ENCODE data around the gene KIF6. TPM values are rescaled to one million over a fixed set of nuclear protein-coding genes. Genes with fewer than 3 reads are reported as not detected.

Gene KIF6, protein sequence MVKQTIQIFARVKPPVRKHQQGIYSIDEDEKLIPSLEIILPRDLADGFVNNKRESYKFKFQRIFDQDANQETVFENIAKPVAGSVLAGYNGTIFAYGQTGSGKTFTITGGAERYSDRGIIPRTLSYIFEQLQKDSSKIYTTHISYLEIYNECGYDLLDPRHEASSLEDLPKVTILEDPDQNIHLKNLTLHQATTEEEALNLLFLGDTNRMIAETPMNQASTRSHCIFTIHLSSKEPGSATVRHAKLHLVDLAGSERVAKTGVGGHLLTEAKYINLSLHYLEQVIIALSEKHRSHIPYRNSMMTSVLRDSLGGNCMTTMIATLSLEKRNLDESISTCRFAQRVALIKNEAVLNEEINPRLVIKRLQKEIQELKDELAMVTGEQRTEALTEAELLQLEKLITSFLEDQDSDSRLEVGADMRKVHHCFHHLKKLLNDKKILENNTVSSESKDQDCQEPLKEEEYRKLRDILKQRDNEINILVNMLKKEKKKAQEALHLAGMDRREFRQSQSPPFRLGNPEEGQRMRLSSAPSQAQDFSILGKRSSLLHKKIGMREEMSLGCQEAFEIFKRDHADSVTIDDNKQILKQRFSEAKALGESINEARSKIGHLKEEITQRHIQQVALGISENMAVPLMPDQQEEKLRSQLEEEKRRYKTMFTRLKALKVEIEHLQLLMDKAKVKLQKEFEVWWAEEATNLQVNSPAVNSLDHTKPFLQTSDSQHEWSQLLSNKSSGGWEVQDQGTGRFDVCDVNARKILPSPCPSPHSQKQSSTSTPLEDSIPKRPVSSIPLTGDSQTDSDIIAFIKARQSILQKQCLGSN
- polyA plus RNA-seq (0.09 to 0.14 TPM in 2 of 3 replicates, not detected in the other), polyA minus RNA-seq (0.10 TPM in 1 of 3 replicates, not detected in the others)
- not detected for polyA plus RNA-seq (2011; ENCODE audit: low read depth)
- 0.10 and 0.11 TPM in 2 replicates for polyA plus RNA-seq (2011; cell fraction: cytosol; rRNA removed)
- 0.10 and 0.19 TPM in 2 replicates for polyA plus RNA-seq (2011; cell fraction: nucleus; rRNA removed)
- not detected in 2 replicates for polyA plus RNA-seq (2012; ENCODE audit: low replicate concordance)
- not detected for polyA minus RNA-seq (2011; cell fraction: cytosol; rRNA and poly(A)+ RNA removed)
- not detected in 2 replicates for polyA minus RNA-seq (2011; cell fraction: nucleus; rRNA and poly(A)+ RNA removed)

- no peak for FAIRE-seq
- dilution Hi-C loops (cut with MboI; ENCODE audit: extremely low pct_ligation_motif_present, low sequenced_read_pairs) = no loop called here
- no peak for TF ChIP-seq EZH2 (IDR thresholded peaks at IDR 0.05; ENCODE audit: low read length)
- TF ChIP-seq, protein P1, sequence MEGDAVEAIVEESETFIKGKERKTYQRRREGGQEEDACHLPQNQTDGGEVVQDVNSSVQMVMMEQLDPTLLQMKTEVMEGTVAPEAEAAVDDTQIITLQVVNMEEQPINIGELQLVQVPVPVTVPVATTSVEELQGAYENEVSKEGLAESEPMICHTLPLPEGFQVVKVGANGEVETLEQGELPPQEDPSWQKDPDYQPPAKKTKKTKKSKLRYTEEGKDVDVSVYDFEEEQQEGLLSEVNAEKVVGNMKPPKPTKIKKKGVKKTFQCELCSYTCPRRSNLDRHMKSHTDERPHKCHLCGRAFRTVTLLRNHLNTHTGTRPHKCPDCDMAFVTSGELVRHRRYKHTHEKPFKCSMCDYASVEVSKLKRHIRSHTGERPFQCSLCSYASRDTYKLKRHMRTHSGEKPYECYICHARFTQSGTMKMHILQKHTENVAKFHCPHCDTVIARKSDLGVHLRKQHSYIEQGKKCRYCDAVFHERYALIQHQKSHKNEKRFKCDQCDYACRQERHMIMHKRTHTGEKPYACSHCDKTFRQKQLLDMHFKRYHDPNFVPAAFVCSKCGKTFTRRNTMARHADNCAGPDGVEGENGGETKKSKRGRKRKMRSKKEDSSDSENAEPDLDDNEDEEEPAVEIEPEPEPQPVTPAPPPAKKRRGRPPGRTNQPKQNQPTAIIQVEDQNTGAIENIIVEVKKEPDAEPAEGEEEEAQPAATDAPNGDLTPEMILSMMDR (optimal IDR thresholded peaks at IDR 0.05 in 1 of 3, IDR thresholded peaks at IDR 0.05 in 1 of 3, conservative IDR thresholded peaks at IDR 0.05 in 1 of 3; ENCODE audit: extremely low read depth in 1 of 3, insufficient read depth in 2 of 3, low read length in 3 of 3) = peak in 1 of 3 experiments; percentile 10
These were observed at the start of gene KIF6 for GRCh38 chr6:39724787-39725631. KIF6 (minus strand) TSS chr6:39725408; CDS start chr6:39725310, 98 bp downstream.

DNA sequence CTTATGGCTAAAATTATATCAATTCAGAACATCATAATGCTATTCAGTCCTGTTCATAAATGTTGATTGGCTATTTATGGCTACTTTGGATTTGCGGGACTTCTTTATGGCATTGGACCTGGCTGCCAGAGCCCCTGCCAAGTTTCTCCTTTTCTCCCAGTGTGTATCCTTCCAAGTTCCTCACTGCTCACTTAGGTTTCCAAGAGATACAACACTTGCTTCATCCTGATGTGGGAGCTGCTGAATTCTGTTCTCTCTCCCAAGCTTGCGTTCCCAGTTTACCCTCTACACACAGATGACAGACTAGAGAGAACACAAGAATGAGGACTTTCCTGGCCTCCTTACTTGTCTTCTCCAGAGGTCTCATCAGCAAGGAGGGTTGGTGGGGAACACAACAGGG is 48.6 kb upstream of the KIF6 start:
- no peak for DNase-seq (ENCODE audit: low read depth, low spot score)
- no peaks in the 10 kb centered on the region for H3K9me3 ChIP-seq (ENCODE audit: control insufficient read depth, low read depth, low read length)
- dilution Hi-C loops (cut with MboI; ENCODE audit: extremely low pct_ligation_motif_present, low sequenced_read_pairs) = no loop called here

More at GRCh38 chr6:39724787-39725631, at the start of gene KIF6:
- Histone ChIP-seq H3K9me3 (ENCODE audit: control insufficient read depth, low read depth, low read length) (no peaks in the 10 kb centered on the region), H2AFZ (ENCODE audit: control insufficient read depth, low read length) (peak within 1 kb of the TSS; percentile 92), H3K27ac (ENCODE audit: control insufficient read depth, insufficient read depth, low read length) (no peak within 1 kb of the TSS), H3K4me2 (ENCODE audit: control insufficient read depth, extremely low read depth, insufficient read depth, low read depth, low read length) (peak within 1 kb of the TSS; percentile 55), H3K27me3 (ENCODE audit: control insufficient read depth, extremely low read depth, insufficient read depth, low read length) (no peaks in the 10 kb centered on the region), H3K9me1 (ENCODE audit: control insufficient read depth, extremely low read depth, insufficient read depth, low read length) (no peaks in the 10 kb centered on the region), H3K79me2 (ENCODE audit: control insufficient read depth, insufficient read depth, low read length) (no peaks in the 10 kb centered on the region), H3K9ac (ENCODE audit: control insufficient read depth, extremely low read depth, insufficient read depth, low read length) (peak within 1 kb of the TSS; percentile 30), H3K36me3 (ENCODE audit: control insufficient read depth in 2 of 2, extremely low read depth in 1 of 2, insufficient read depth in 2 of 2, low read length in 2 of 2) (no peaks in the 10 kb centered on the region), H4K20me1 (ENCODE audit: control insufficient read depth, extremely low read depth, insufficient read depth, low read length) (no peaks in the 10 kb centered on the region), H3K4me1 (ENCODE audit: control insufficient read depth, extremely low read depth, insufficient read depth, low read length) (no peaks in the 10 kb centered on the region), H3K4me3 (ENCODE audit: control insufficient read depth in 2 of 3, extremely low read depth in 1 of 3, insufficient read depth in 2 of 3, low read depth in 1 of 3, low read length in 3 of 3) (peak within 1 kb of the TSS; percentile 62 to 71 (median 68))
- DNase-seq (ENCODE audit: low read depth, low spot score) = peak; percentile 26

More for the DNA sequence above, 48.6 kb upstream of the KIF6 start:
- Histone ChIP-seq H2AFZ (ENCODE audit: control insufficient read depth, low read length) (no peak overlapping the region), H3K79me2 (ENCODE audit: control insufficient read depth, insufficient read depth, low read length) (no peaks in the 10 kb centered on the region), H3K4me2 (ENCODE audit: control insufficient read depth, extremely low read depth, insufficient read depth, low read depth, low read length) (no peak overlapping the region), H3K4me1 (ENCODE audit: control insufficient read depth, extremely low read depth, insufficient read depth, low read length) (no peaks in the 10 kb centered on the region), H3K9me1 (ENCODE audit: control insufficient read depth, extremely low read depth, insufficient read depth, low read length) (no peaks in the 10 kb centered on the region), H3K4me3 (ENCODE audit: control insufficient read depth in 2 of 3, extremely low read depth in 1 of 3, insufficient read depth in 2 of 3, low read depth in 1 of 3, low read length in 3 of 3) (no peak overlapping the region), H3K9ac (ENCODE audit: control insufficient read depth, extremely low read depth, insufficient read depth, low read length) (no peak overlapping the region), H3K27ac (ENCODE audit: control insufficient read depth, insufficient read depth, low read length) (no peak overlapping the region), H3K27me3 (ENCODE audit: control insufficient read depth, extremely low read depth, insufficient read depth, low read length) (no peaks in the 10 kb centered on the region), H4K20me1 (ENCODE audit: control insufficient read depth, extremely low read depth, insufficient read depth, low read length) (no peaks in the 10 kb centered on the region), H3K36me3 (ENCODE audit: control insufficient read depth in 2 of 2, extremely low read depth in 1 of 2, insufficient read depth in 2 of 2, low read length in 2 of 2) (no peaks in the 10 kb centered on the region)
- TF ChIP-seq, protein P1 (optimal IDR thresholded peaks at IDR 0.05 in 1 of 3, IDR thresholded peaks at IDR 0.05 in 1 of 3, conservative IDR thresholded peaks at IDR 0.05 in 1 of 3; ENCODE audit: extremely low read depth in 1 of 3, insufficient read depth in 2 of 3, low read length in 3 of 3) = no peak
- no peak for TF ChIP-seq EZH2 (IDR thresholded peaks at IDR 0.05; ENCODE audit: low read length)
- no peak for FAIRE-seq
